NCI-H446 treated with DMSO at 0.1 percent for 48 hours (cell line): ENCODE data around the gene MARK3.
A peak's percentile ranks its signal among the peaks of the same experiment; 100 is the strongest.
"Not testable (repeated sequence)": the region's sequence is repeated elsewhere in the genome, so short reads cannot be mapped to it uniquely, and the experiment has no call there.

Source experiments
- DNase-seq: peaks from one replicate; lab custom pipeline; 2025; lab: John Stamatoyannopoulos, UW

The MARK3 gene

GRCh38 chr14:103385152-103385928 is at the start of gene MARK3:
Gene MARK3, plus strand, starts transcription at chr14:103385415. Its CDS starts 615 bp downstream, at chr14:103386030.
- DNase-seq, result peak; percentile 94

GRCh38 chr14:103336191-103336590 is 49.0 kb upstream of the MARK3 start:
- no peak for DNase-seq

GRCh38 chr14:103337794-103338193 is 47.4 kb upstream of the MARK3 start:
- no peak for DNase-seq

- no peak for DNase-seq
Measured at GRCh38 chr14:103339561-103339960, 45.7 kb upstream of the MARK3 start.

- no peak for DNase-seq
Measured at GRCh38 chr14:103340480-103341212, 44.6 kb upstream of the MARK3 start.

- DNase-seq, result no peak
Measured at GRCh38 chr14:103341250-103342129, 43.7 kb upstream of the MARK3 start.

- DNase-seq, result no peak
Measured at GRCh38 chr14:103343164-103343879, 41.9 kb upstream of the MARK3 start.

GRCh38 chr14:103343905-103344797 is 41.1 kb upstream of the MARK3 start:
- DNase-seq, result no peak

GRCh38 chr14:103346286-103346685 is 38.9 kb upstream of the MARK3 start:
- no peak for DNase-seq

GRCh38 chr14:103347091-103347815 is 38.0 kb upstream of the MARK3 start:
- no peak for DNase-seq

GRCh38 chr14:103348154-103348553 is 37.1 kb upstream of the MARK3 start:
- no peak for DNase-seq

- DNase-seq, result no peak
Measured at GRCh38 chr14:103349982-103350381, 35.2 kb upstream of the MARK3 start.

GRCh38 chr14:103353362-103353761 is 31.9 kb upstream of the MARK3 start:
- no peak for DNase-seq

GRCh38 chr14:103354141-103354540 is 31.1 kb upstream of the MARK3 start:
- no peak for DNase-seq

- no peak for DNase-seq
Measured at GRCh38 chr14:103356024-103356682, 29.1 kb upstream of the MARK3 start.

- not testable (repeated sequence) for DNase-seq
Measured at GRCh38 chr14:103357552-103357951, 27.7 kb upstream of the MARK3 start.

- no peak for DNase-seq
Measured at GRCh38 chr14:103360548-103360947, 24.7 kb upstream of the MARK3 start.

- no peak for DNase-seq
Measured at GRCh38 chr14:103361867-103362266, 23.3 kb upstream of the MARK3 start.

- DNase-seq, result no peak
Measured at GRCh38 chr14:103362780-103363179, 22.4 kb upstream of the MARK3 start.
